Activated naive CD4-positive, alpha-beta T cell treated with anti-CD3 and anti-CD28 coated beads, Interleukin-2, amount 50 U/mL, for 72 hours (primary cell): Measurements from ENCODE around the gene ATR. TPM values are rescaled to one million over a fixed set of nuclear protein-coding genes. Genes with fewer than 3 reads are reported as not detected.

Experiments
- total RNA-seq, 2 donors: library from RNA; stranded (reverse); gene quantifications; one replicate each; pipeline ENCODE4 v1.2.3, GENCODE V29; 2022

Gene ATR
- total RNA-seq, 2 donors from 2014 or later, result 33.1 to 45.0 TPM

Other genes starting within 250 kb of the ATR start
- 10 to 100 TPM; 60.4 to 79.2 TPM for gene XRN1, start 130.7 kb downstream of the ATR start, total RNA-seq
- 1 to 10 TPM; 6.0 to 8.1 TPM for gene PLS1, start 17.7 kb upstream of the ATR start, total RNA-seq
- gene TRPC1, start 145.3 kb upstream of the ATR start, total RNA-seq, result 1 to 10 TPM; 3.1 to 9.7 TPM